GM12873 (cell line): Measurements from ENCODE around the gene INO80C.

ENCODE experiments used
- CTCF ChIP-seq: IDR thresholded peaks from 2 replicates; pipeline ENCODE4 v1.5.1; 2012; ENCODE audit warnings: low read depth, mild to moderate bottlenecking, moderate library complexity, low read length, control low read depth; ENCODE audit not compliant: insufficient read depth; ENCODE audit errors: missing control alignments

The INO80C gene

GRCh38 chr18:35478520-35479435 lies 19.0 kb downstream of the INO80C start:
- TF ChIP-seq CTCF, result no peak

GRCh38 chr18:35477974-35478373 lies 19.8 kb downstream of the INO80C start:
- TF ChIP-seq CTCF, result no peak

GRCh38 chr18:35477497-35477896 lies 20.3 kb downstream of the INO80C start:
- no peak for TF ChIP-seq CTCF

GRCh38 chr18:35474884-35475283 lies 22.9 kb downstream of the INO80C start:
- no peak for TF ChIP-seq CTCF

GRCh38 chr18:35473562-35473961 lies 24.2 kb downstream of the INO80C start:
- TF ChIP-seq CTCF, result no peak

GRCh38 chr18:35470435-35470834 lies 27.3 kb downstream of the INO80C start:
- no peak for TF ChIP-seq CTCF

- no peak for TF ChIP-seq CTCF
These were observed 28.0 kb downstream of the INO80C start for GRCh38 chr18:35469725-35470124.
